GM12874 (cell line): Measurements from ENCODE around the gene MOV10.

Source experiments
- CTCF ChIP-seq: IDR thresholded peaks from 2 replicates; pipeline ENCODE4 v1.5.1; 2011; ENCODE audit warnings: low read depth, mild to moderate bottlenecking, control low read depth, low read length, moderate library complexity; ENCODE audit not compliant: insufficient read depth

The MOV10 gene

DNA sequence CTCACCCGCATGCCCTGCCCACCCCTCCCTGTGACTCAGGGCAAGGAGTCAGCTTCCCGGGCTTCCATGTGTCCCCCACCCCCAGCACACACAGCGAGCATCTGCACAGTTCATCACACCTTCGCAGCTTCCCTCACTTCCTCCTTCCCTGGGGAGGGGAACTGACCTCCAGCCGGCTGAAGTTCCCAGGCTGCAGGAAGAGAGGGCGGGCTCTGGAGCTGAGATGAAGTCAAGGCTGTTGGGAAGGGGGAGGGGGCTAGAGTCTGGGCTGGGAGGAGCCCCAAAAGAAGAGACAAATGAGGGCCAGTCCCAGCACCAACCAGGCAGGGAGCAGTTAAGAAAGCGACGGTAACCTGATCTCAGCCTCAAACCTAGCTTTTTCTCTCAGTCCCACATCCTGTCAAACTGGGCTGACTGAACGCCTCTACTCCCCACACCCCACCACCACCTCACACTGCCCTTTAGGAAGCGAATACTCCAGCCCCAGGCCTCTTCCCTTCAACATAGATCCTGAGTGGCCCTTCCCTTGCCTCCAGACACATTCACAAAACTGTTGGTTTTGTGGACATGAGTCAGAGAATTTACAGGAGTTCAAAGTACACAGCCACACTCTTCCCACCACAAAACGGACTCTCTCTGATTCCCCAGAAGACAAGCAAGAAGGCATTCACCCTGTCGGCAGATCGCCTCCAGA lies 30.6 kb downstream of the MOV10 start:
- no peak for TF ChIP-seq CTCF

DNA sequence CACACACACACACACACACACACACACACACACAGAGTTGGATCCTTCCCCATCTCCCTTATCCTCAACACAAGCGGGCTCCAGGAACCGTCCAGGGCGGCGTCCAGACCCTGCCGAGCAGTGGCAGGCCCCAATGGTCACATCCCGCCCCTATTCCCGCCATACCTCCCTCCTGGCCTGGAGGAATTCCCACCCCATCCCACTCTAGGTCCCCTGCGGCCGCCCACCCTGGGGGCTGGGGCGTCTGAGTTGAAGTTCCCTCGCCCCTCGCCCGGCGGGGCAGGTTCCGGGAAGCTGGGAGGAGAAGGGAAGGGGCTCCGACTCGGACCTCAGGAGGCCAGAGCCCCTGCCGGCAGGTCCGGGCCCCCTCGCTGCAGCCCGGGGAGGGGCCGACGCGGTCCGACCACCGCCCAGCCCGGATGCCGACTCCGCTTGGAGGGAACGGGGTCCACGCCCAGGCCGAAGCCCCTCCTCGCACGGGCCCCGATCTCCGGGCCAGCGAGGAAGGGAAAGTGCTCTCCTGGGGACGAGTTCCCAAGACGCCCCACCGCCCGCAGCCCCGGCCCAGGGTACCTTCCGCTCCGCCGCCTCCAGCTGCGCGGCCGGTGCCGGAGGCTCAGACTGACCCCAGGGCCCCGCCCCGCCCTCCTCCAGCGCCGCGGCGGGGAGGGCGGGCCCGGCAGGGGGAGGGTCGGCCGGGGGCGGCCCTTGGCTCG lies 32.2 kb downstream of the MOV10 start, which contains the start of gene RHOC:
Gene RHOC, minus strand, starts transcription at position 623 of the 716 bp plus-strand sequence. CDS start 3,328 bp downstream, outside the sequence.
- no peak for TF ChIP-seq CTCF

- TF ChIP-seq CTCF = peak; percentile 96
Measured at GRCh38 chr1:112707221-112708001, 33.0 kb downstream of the MOV10 start.

- TF ChIP-seq CTCF = no peak
Measured at GRCh38 chr1:112708002-112708448, 33.6 kb downstream of the MOV10 start.

- TF ChIP-seq CTCF = no peak
Measured at GRCh38 chr1:112708489-112708888, 34.0 kb downstream of the MOV10 start.

DNA sequence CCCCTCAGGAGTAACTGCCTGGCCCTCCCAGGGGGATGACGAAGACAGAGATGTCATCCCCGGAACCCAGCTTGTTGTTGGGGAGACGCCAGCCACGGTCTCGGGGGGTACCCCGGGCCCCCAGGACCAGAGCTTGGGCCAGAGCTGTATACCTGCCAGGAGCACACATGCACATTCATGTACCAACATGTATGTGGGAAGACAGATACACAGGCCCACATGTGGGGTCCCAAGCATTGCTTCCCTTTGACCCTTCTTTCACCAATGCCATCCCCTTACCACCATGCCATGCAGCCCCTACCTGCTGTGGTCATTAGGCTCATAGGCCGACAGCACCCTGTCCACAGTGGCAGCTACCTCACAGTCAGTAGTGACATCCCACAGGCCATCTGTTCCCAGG lies 35.7 kb downstream of the MOV10 start:
- no peak for TF ChIP-seq CTCF

DNA sequence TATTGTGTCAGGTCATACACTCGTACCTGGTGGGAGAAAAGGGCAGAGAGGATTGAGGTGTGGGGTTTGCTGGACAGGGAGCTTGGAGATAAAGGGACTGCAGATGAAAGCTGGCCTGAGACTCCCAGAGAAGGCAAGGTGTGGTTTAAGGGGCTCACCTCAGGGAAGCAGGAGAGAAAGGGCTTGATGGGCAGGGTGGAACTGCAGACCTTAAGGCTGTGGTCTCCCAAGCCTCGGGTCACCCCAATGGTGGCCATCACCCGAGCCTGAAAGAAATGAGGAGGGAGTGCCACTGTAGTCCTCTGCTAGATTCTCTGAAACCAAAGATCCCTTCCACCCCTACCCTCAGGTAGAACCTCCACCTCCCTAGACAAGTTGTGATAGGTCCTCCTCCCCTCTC lies 36.1 kb downstream of the MOV10 start:
- TF ChIP-seq CTCF = no peak
